ENCODE data around the gene MED27.

GRCh38 chr9:132099167-132099566, 19.5 kb upstream of the MED27 start:
- no peak for TF ChIP-seq ZBTB34 (CRISPR knock-in tag; IDR thresholded peaks at IDR 0.05)
- TF ChIP-seq HDAC2 (IDR thresholded peaks at IDR 0.05) = no peak
- TF ChIP-seq DPF2 (IDR thresholded peaks at IDR 0.05) = no peak
- TF ChIP-seq PHF21A (IDR thresholded peaks at IDR 0.05; ENCODE audit: borderline replicate concordance, low read depth) = no peak
- TF ChIP-seq SIX5 (IDR thresholded peaks at IDR 0.05; ENCODE audit: borderline replicate concordance in 1 of 2, insufficient read depth in 1 of 2, low read depth in 1 of 2, low read length in 2 of 2) = no peak
- no peak for TF ChIP-seq TCF7 (IDR thresholded peaks at IDR 0.05; ENCODE audit: borderline replicate concordance)
- no peak for TF ChIP-seq FOXA1 (IDR thresholded peaks at IDR 0.05; ENCODE audit: borderline replicate concordance)
- TF ChIP-seq ZNF780A (CRISPR knock-in tag; IDR thresholded peaks at IDR 0.05) = no peak
- no peak for TF ChIP-seq ZNF23 (CRISPR knock-in tag; IDR thresholded peaks at IDR 0.05)
- TF ChIP-seq ZC3H4 (CRISPR knock-in tag; IDR thresholded peaks at IDR 0.05; ENCODE audit: borderline replicate concordance) = no peak
- TF ChIP-seq RAD51 (IDR thresholded peaks at IDR 0.05; ENCODE audit: borderline replicate concordance, low read depth) = no peak
- TF ChIP-seq, protein P1, sequence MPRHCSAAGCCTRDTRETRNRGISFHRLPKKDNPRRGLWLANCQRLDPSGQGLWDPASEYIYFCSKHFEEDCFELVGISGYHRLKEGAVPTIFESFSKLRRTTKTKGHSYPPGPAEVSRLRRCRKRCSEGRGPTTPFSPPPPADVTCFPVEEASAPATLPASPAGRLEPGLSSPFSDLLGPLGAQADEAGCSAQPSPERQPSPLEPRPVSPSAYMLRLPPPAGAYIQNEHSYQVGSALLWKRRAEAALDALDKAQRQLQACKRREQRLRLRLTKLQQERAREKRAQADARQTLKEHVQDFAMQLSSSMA (CRISPR knock-in tag; IDR thresholded peaks at IDR 0.05) = no peak
- no peak for TF ChIP-seq POLR2A (conservative IDR thresholded peaks at IDR 0.05)
- TF ChIP-seq HDAC6 (IDR thresholded peaks at IDR 0.05; ENCODE audit: low read depth, low read length) = no peak

All from K562 (cell line).